ENCODE results near the gene TRIM17.
A peak's percentile ranks its signal among the peaks of the same experiment; 100 is the strongest.

TRIM17 gene

GRCh38 chr1:228416217-228416933 is at the start of gene TRIM17:
Gene TRIM17 (minus strand): TSS chr1:228416861. CDS start chr1:228415072, 1,789 bp downstream.
- peak; percentile 27 for DNase-seq (ENCODE audit: low spot score)

- DNase-seq (ENCODE audit: low spot score), result peak; percentile 43
These were observed 49.0 kb upstream of the TRIM17 start for GRCh38 chr1:228465571-228466146.

GRCh38 chr1:228465141-228465540 is 48.5 kb upstream of the TRIM17 start:
- DNase-seq (ENCODE audit: low spot score), result no peak

GRCh38 chr1:228464487-228464983 is 47.9 kb upstream of the TRIM17 start:
- peak; percentile 93 for DNase-seq (ENCODE audit: low spot score)

- DNase-seq (ENCODE audit: low spot score), result peak; percentile 54
These were observed 47.1 kb upstream of the TRIM17 start for GRCh38 chr1:228463559-228464455.

GRCh38 chr1:228463009-228463558 is 46.4 kb upstream of the TRIM17 start:
- DNase-seq (ENCODE audit: low spot score), result no peak

GRCh38 chr1:228462560-228462959 is 45.9 kb upstream of the TRIM17 start:
- no peak for DNase-seq (ENCODE audit: low spot score)

- no peak for DNase-seq (ENCODE audit: low spot score)
These were observed 44.2 kb upstream of the TRIM17 start for GRCh38 chr1:228460821-228461220.

GRCh38 chr1:228459091-228459993 is 42.7 kb upstream of the TRIM17 start:
- DNase-seq (ENCODE audit: low spot score), result peak; percentile 65

- DNase-seq (ENCODE audit: low spot score), result peak; percentile 97
These were observed 40.9 kb upstream of the TRIM17 start for GRCh38 chr1:228457396-228458176.

- no peak for DNase-seq (ENCODE audit: low spot score)
These were observed 40.3 kb upstream of the TRIM17 start for GRCh38 chr1:228457017-228457395.

GRCh38 chr1:228456252-228457016 is 39.8 kb upstream of the TRIM17 start:
- DNase-seq (ENCODE audit: low spot score), result no peak

GRCh38 chr1:228455715-228456114 is 39.1 kb upstream of the TRIM17 start:
- no peak for DNase-seq (ENCODE audit: low spot score)

GRCh38 chr1:228454238-228454637 is 37.6 kb upstream of the TRIM17 start:
- no peak for DNase-seq (ENCODE audit: low spot score)

- DNase-seq (ENCODE audit: low spot score), result no peak
These were observed 37.0 kb upstream of the TRIM17 start for GRCh38 chr1:228453614-228454013.

GRCh38 chr1:228453022-228453560 is 36.4 kb upstream of the TRIM17 start:
- no peak for DNase-seq (ENCODE audit: low spot score)

- no peak for DNase-seq (ENCODE audit: low spot score)
These were observed 35.7 kb upstream of the TRIM17 start for GRCh38 chr1:228452194-228453021.

- no peak for DNase-seq (ENCODE audit: low spot score)
These were observed 33.5 kb upstream of the TRIM17 start for GRCh38 chr1:228450200-228450599.
